IPS-NIHi7 (cell line): ENCODE measurements around the gene CHCHD1.
"Not testable (repeated sequence)": the region's sequence is repeated elsewhere in the genome, so short reads cannot be mapped to it uniquely, and the experiment has no call there.

Source experiments
- DNase-seq: peaks from one replicate; pipeline ENCODE4 v3.0.0; 2012; ENCODE audit warnings: mixed read lengths; ENCODE audit errors: extremely low spot score

Gene CHCHD1

GRCh38 chr10:73769396-73769795 lies 12.5 kb upstream of the CHCHD1 start:
- no peak for DNase-seq

GRCh38 chr10:73771722-73772280 lies 10.0 kb upstream of the CHCHD1 start:
- peak; percentile 94 for DNase-seq

- peak; percentile 64 for DNase-seq
These were observed 9.3 kb upstream of the CHCHD1 start for GRCh38 chr10:73772281-73773151.

DNA sequence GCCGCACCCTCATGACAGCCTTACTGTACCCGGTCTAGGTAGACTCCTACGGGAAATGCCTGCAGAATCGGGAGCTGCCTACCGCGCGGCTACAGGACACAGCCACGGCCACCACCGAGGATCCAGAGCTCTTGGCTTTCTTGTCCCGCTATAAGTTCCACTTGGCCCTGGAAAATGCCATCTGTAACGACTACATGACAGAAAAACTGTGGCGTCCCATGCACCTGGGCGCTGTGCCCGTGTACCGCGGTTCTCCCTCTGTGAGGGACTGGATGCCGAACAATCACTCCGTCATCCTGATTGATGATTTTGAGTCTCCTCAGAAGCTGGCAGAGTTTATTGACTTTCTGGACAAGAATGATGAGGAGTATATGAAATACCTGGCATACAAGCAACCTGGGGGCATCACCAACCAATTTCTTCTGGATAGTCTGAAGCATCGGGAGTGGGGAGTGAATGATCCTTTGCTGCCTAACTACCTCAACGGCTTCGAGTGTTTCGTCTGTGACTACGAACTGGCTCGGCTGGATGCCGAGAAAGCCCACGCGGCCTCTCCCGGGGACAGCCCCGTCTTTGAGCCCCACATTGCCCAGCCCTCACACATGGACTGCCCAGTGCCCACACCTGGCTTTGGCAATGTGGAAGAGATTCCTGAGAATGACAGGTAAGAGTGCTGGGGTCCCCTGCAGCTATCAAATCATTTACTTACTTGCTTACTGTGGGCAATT lies 8.5 kb upstream of the CHCHD1 start:
- DNase-seq: no peak

GRCh38 chr10:73774637-73775036 lies 7.2 kb upstream of the CHCHD1 start:
- DNase-seq: no peak

GRCh38 chr10:73779018-73779417 lies 2.8 kb upstream of the CHCHD1 start:
- no peak for DNase-seq

DNA sequence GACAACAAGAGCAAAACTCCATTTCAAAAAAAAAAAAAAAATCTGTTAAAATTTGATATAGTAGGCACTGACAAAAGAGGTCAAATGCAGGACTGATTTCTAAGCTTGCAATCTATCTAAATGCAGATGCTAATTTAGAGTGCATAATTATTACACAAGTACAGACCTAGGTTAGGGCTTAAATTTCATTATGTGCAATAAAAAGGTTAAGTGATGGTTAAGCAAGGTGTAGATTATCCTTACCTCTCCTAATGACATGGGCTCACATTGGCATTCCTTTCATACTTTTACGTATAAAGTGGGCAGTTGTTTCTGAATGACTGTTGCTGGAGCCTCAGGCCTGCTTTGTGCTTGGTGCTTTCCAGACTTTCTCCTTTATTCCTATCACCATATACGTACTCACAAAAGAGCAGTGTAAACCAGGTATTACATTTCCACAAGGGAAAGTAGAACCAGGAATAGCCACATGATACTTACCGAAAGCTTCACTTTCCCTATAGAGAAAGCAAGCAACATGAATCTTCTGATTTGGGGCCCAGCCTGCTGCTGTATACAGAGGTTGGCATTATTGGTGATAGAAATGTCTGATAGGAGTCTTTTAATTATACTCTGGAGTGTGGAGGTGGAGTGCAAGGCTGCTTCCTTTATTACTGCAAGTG lies 2.2 kb upstream of the CHCHD1 start:
- no peak for DNase-seq

DNA sequence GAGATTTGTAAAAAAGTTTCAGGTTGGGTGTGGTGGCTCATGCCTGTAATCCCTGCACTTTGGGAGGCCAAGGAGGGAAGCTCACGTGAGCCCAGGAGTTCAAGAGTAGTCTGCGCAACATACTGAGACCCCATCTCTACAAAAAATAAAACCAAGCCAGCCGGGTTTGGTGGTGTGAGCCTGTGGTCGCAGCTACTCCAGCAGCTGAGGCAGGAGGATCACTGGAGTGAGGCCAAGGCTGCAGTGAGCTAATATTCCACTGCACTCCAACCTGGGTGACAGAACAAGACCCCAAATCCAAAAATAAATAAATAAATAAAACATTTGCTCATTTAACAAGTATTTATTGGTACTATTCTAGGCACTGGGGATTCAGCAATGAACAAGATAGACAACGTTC lies 1.5 kb upstream of the CHCHD1 start:
- no peak for DNase-seq

DNA sequence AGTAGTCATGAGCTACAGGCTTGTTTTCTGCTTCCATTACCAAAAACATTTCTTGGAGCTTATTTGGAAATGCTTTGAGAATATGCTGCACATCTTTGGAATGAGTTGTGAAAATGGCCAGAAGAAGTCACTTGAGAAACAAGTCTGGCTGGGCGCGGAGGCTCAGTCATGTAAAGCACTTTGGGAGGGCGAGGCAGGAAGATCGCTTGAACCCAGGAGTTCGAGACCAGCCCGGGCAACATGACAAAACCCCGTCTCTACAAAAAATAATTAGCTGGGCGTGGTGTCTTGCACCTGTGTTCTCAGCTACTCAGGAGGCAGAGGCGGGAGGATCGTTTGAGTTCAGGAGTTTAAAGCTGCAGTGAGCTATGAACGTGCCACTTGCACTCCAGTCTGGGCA lies 882 bp upstream of the CHCHD1 start:
- DNase-seq: no peak

DNA sequence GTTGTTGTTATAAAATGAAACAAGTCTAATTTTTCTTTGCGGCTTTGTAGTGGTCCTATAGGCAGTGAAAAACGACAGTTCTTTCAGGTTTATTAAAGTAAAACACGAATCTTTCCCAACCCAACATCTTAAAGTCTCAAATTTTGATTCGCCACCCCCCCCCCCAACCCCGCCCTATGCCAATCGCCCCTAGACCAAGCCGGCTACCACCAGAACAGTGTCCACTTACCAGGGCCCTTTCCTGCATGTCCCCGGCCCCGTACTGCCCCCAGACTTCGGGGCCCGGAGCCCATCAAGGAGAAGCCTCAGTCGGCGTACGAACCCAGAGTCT lies 335 bp upstream of the CHCHD1 start:
- no peak for DNase-seq

DNA sequence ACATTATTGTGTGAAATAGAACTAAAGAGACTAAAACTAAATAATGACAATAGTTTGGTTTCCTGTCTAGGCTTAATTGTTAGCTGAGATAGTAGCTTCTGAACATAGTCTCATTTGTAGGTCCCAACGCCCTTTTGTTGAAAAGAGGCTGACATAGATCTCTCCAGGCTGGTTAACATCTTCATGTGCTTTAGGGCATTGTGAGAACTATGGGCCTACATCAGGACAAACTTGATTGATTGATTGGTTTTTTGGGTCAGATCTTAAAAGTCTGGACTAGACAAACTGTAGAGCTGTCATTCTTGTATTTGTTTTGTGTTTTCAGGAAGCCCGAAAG lies 869 bp downstream of the CHCHD1 start:
- no peak for DNase-seq

DNA sequence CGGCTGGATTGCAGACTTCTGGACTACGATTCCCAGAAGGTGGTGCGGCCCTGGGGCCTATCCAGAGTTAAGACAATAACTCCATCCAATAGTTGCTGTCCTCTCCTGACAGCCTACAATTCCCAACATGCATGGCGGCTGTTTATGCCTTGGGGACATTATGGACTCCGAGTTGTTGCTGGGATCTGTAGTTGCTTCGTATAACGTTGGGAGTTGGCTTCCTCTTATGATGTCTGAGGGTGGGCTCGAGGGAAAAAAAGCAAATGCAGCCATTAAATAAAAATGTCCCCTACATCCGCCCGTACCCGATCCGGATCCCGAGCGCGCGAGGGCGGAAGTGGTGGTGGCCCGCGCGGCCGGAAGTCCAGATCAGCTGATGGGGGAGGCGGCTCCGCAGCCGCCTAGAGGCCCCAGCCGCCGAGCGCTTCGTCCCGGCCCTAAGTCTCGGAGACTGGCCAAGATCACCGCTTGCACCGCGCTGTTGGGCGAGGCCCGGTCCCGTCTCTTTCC lies 3.4 kb downstream of the CHCHD1 start, which contains the start of gene ZSWIM8:
TSS of gene ZSWIM8 (plus strand) at position 396 of the 510 bp plus-strand sequence. CDS start 273 bp downstream, outside the sequence.
- peak; percentile 93 for DNase-seq

GRCh38 chr10:73785721-73786511 lies 4.1 kb downstream of the CHCHD1 start:
- peak; percentile 81 for DNase-seq

GRCh38 chr10:73786512-73786885 lies 4.7 kb downstream of the CHCHD1 start:
- no peak for DNase-seq

DNA sequence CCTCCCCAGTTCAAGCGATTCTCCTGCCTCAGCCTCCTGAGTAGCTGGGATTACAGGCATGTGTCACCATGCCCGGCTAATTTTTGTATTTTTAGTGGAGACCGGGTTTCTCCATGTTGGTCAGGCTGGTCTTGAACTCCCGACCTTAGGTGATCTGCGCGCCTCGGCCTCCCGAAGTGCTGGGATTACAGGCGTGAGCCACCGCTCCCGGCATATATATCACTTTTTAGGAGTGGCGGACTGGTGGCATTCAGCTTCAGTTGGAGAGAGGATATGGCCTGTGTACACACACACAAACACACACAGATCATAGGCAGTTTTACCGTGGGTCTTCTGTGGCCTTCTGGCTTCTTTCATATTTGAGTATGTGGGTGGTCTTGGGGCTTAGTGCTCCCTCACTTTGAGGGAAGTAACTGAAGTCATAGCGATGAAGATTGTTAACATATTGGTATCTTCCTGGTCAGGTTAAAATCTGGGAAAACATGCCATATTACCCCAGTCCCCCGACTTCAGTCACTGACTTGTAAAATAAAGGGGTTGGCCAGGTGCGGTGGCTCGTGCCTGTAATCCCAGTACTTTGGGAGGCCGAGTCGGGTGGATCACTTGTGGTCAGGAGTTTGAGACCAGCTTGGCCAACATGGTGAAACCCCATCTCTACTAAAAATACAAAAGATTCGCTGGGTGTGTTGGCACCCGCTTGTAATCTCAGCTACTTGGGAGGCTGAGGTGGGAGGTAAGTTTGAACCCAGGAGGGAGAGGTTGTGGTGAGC lies 5.4 kb downstream of the CHCHD1 start:
- DNase-seq: not testable (repeated sequence)

- no peak for DNase-seq
These were observed 7.2 kb downstream of the CHCHD1 start for GRCh38 chr10:73788864-73789658.

- DNase-seq: no peak
These were observed 7.8 kb downstream of the CHCHD1 start for GRCh38 chr10:73789659-73790055.

GRCh38 chr10:73790886-73791625 lies 9.2 kb downstream of the CHCHD1 start:
- DNase-seq: no peak

DNA sequence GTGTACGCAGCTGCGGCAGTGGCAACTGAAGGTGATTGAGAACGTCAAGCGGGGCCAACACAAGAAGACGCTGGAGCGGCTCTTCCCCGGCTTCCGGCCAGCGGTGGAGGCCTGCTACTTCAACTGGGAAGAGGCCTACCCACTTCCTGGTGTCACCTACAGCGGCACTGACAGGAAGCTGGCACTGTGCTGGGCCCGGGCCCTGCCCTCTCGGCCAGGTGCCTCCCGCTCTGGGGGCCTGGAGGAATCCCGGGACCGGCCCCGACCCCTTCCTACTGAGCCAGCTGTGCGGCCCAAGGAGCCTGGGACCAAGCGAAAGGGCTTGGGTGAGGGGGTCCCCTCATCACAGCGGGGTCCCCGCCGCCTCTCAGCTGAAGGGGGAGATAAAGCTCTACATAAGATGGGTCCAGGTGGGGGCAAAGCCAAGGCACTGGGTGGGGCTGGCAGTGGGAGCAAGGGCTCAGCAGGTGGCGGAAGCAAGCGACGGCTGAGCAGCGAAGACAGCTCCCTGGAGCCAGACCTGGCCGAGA lies 10.1 kb downstream of the CHCHD1 start:
- no peak for DNase-seq
